Effector memory CD4-positive, alpha-beta T cell (primary cell): Measurements from ENCODE around the gene KIR2DL3.
"Not testable (repeated sequence)": the region's sequence is repeated elsewhere in the genome, so short reads cannot be mapped to it uniquely, and the experiment has no call there.

Experiments used
- DNase-seq, 3 donors: peaks; one replicate each; pipeline ENCODE4 v3.0.0-alpha.2; 2020
- H3K27ac ChIP-seq: 2 replicates; pipeline ENCODE4 v1.7.0; 2013; ENCODE audit warnings: mild to moderate bottlenecking, low read length, moderate library complexity; ENCODE audit not compliant: insufficient read depth, poor library complexity, severe bottlenecking
- H3K27me3 ChIP-seq: replicated peaks from 2 replicates; pipeline ENCODE4 v1.7.0; 2013; ENCODE audit warnings: mild to moderate bottlenecking, low read length; ENCODE audit not compliant: insufficient read depth, control insufficient read depth, poor library complexity, severe bottlenecking
- H3K36me3 ChIP-seq: 2 replicates; pipeline ENCODE4 v1.7.0; 2013; ENCODE audit warnings: mild to moderate bottlenecking, low read length, moderate library complexity; ENCODE audit not compliant: control insufficient read depth, insufficient read depth
- H3K4me1 ChIP-seq: 2 replicates; pipeline ENCODE4 v1.7.0; 2013; ENCODE audit warnings: low read length, mild to moderate bottlenecking; ENCODE audit not compliant: control insufficient read depth, insufficient read depth, poor library complexity, severe bottlenecking
- H3K4me3 ChIP-seq: 2 replicates; pipeline ENCODE4 v1.7.0; 2013; ENCODE audit warnings: low read length, low read depth, mild to moderate bottlenecking; ENCODE audit not compliant: insufficient read depth, poor library complexity, severe bottlenecking
- H3K9me3 ChIP-seq: 2 replicates; pipeline ENCODE4 v1.7.0; 2013; ENCODE audit warnings: mild to moderate bottlenecking, low read length, moderate library complexity; ENCODE audit not compliant: control insufficient read depth

Gene KIR2DL3

GRCh38 chr19:54788154-54788553, 49.8 kb downstream of the KIR2DL3 start:
- H3K4me3 ChIP-seq, H3K27ac ChIP-seq, H3K27me3 ChIP-seq, H3K36me3 ChIP-seq, DNase-seq, H3K4me1 ChIP-seq, H3K9me3 ChIP-seq: not testable (repeated sequence)

DNA sequence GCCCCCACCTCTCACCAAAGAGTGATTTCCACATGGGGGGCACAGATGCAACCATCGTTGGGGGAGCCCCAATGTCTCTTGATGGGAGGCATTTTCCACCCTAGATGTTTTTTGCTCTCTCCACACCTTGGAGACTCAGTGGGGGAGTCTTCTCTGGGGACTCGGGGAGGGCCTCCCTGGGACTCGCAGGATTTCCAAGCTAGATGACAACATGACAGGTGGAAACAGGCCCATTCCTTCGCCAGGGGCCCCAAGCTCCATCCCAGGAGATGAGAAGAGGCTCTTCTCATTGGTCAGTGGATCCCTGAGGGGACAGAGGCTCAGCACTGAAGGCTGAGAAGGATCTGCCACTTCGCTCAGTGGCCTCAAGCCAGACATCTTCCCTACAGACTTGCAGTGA, 52.4 kb downstream of the KIR2DL3 start:
- Histone ChIP-seq H3K36me3 (no peaks in the 10 kb centered on the region), H3K9me3 (no peaks in the 10 kb centered on the region), H3K27me3 (no peaks in the 10 kb centered on the region), H3K4me3 (no peak overlapping the region), H3K4me1 (no peaks in the 10 kb centered on the region), H3K27ac (no peak overlapping the region)
- DNase-seq: no peak

GRCh38 chr19:54791476-54791875, 53.2 kb downstream of the KIR2DL3 start:
- H3K4me1 ChIP-seq: no peaks in the 10 kb centered on the region
- DNase-seq: no peak

DNA sequence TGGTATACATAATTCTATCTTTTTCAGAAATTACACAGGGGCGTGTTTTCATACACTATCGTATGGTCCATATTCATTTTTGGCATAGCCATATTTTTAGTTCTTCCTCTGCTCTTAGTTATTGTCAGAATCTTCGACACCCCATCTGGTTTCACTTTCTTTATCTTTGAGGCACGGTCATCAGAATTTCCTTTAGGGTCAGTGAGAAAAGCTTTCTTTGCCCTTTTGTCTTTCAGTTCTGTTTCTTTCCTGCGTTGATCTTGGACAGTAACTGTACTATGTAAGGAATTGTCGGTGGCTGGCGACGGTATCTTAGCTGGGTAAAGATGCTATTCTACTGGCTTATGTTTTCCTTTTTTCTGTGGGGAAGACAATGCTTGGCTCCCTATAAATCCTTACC, 54.5 kb downstream of the KIR2DL3 start:
- Histone ChIP-seq H3K27me3 (no peaks in the 10 kb centered on the region), H3K36me3 (no peaks in the 10 kb centered on the region), H3K4me1 (no peaks in the 10 kb centered on the region), H3K4me3 (peak overlapping the region; percentile 33), H3K27ac (no peak overlapping the region), H3K9me3 (no peaks in the 10 kb centered on the region)
- DNase-seq: no peak

More at GRCh38 chr19:54791476-54791875, 53.2 kb downstream of the KIR2DL3 start:
- Histone ChIP-seq H3K27ac (no peak overlapping the region), H3K4me3 (no peak overlapping the region), H3K27me3 (no peaks in the 10 kb centered on the region), H3K9me3 (no peaks in the 10 kb centered on the region), H3K36me3 (no peaks in the 10 kb centered on the region)

GRCh38 chr19:54795758-54796157, 57.4 kb downstream of the KIR2DL3 start:
- Histone ChIP-seq H3K4me1 (no peaks in the 10 kb centered on the region), H3K36me3 (no peaks in the 10 kb centered on the region), H3K9me3 (no peaks in the 10 kb centered on the region), H3K27ac (no peak overlapping the region), H3K4me3 (no peak overlapping the region), H3K27me3 (no peaks in the 10 kb centered on the region)
- no peak for DNase-seq
